Activated T-cell treated with anti-CD3 and anti-CD28 coated beads, Interleukin-2, amount 50 U/mL, for 4 hours (primary cell): ENCODE measurements around the gene ZNF536. TPM values are rescaled to one million over a fixed set of nuclear protein-coding genes. Genes with fewer than 3 reads are reported as not detected.
"Not testable (repeated sequence)": the region's sequence is repeated elsewhere in the genome, so short reads cannot be mapped to it uniquely, and the experiment has no call there.

Experiments used
- ATAC-seq, 2 donors: fragments of 200-7000 bp; cut with Tn5 transposase; one replicate each; pipeline ENCODE4 v1.10.0; 2021
- DNase-seq: peaks from one replicate; pipeline ENCODE4 v3.0.0-alpha.2; 2020
- H3K27me3 Mint-ChIP-seq: one replicate; pipeline ENCODE4 v1.8.0; 2021; ENCODE audit warnings: low read depth, mixed read lengths
- H3K36me3 Mint-ChIP-seq: one replicate; pipeline ENCODE4 v1.8.0; 2022; ENCODE audit warnings: mixed read lengths; ENCODE audit not compliant: insufficient read depth
- H3K4me1 Mint-ChIP-seq: one replicate; pipeline ENCODE4 v1.8.0; 2021; ENCODE audit warnings: low read depth, mixed read lengths
- H3K4me3 Mint-ChIP-seq: one replicate; pipeline ENCODE4 v1.8.0; 2021; ENCODE audit warnings: mild to moderate bottlenecking, moderate library complexity, mixed read lengths
- H3K9me3 Mint-ChIP-seq: one replicate; pipeline ENCODE4 v1.8.0; 2021; ENCODE audit warnings: mixed read lengths
- total RNA-seq, 3 donors: library from RNA; stranded (reverse); gene quantifications; one replicate each; pipeline ENCODE4 v1.2.1, GENCODE V29; 2021

ZNF536 gene
- total RNA-seq, 3 donors from 2014 or later: not detected

- H3K9me3 Mint-ChIP-seq: no peaks in the 10 kb centered on the region
- DNase-seq (no peak), ATAC-seq (no peak)
- H3K4me3 Mint-ChIP-seq: no peak overlapping the region
- H3K4me1 Mint-ChIP-seq: no peaks in the 10 kb centered on the region
- no peaks in the 10 kb centered on the region for H3K36me3 Mint-ChIP-seq
- no peaks in the 10 kb centered on the region for H3K27me3 Mint-ChIP-seq
These were observed 35.9 kb upstream of the ZNF536 start for GRCh38 chr19:30336290-30336689.

GRCh38 chr19:30338041-30338456, 34.1 kb upstream of the ZNF536 start:
- no peaks in the 10 kb centered on the region for H3K4me1 Mint-ChIP-seq
- ATAC-seq: no peak
- H3K27me3 Mint-ChIP-seq: no peaks in the 10 kb centered on the region
- H3K4me3 Mint-ChIP-seq: no peak overlapping the region
- no peaks in the 10 kb centered on the region for H3K36me3 Mint-ChIP-seq
- no peaks in the 10 kb centered on the region for H3K9me3 Mint-ChIP-seq
- DNase-seq: no peak

GRCh38 chr19:30338878-30339623, 33.1 kb upstream of the ZNF536 start:
- no peaks in the 10 kb centered on the region for H3K27me3 Mint-ChIP-seq
- no peaks in the 10 kb centered on the region for H3K9me3 Mint-ChIP-seq
- no peak for DNase-seq
- H3K4me3 Mint-ChIP-seq: no peak overlapping the region
- ATAC-seq: no peak
- H3K4me1 Mint-ChIP-seq: no peaks in the 10 kb centered on the region
- H3K36me3 Mint-ChIP-seq: no peaks in the 10 kb centered on the region

GRCh38 chr19:30339624-30340525, 32.3 kb upstream of the ZNF536 start:
- ATAC-seq (no peak), DNase-seq (no peak)
- no peaks in the 10 kb centered on the region for H3K36me3 Mint-ChIP-seq
- H3K9me3 Mint-ChIP-seq: no peaks in the 10 kb centered on the region
- no peaks in the 10 kb centered on the region for H3K27me3 Mint-ChIP-seq
- H3K4me3 Mint-ChIP-seq: no peak overlapping the region
- no peaks in the 10 kb centered on the region for H3K4me1 Mint-ChIP-seq

- H3K9me3 Mint-ChIP-seq: no peaks in the 10 kb centered on the region
- no peaks in the 10 kb centered on the region for H3K4me1 Mint-ChIP-seq
- ATAC-seq: no peak
- no peak overlapping the region for H3K4me3 Mint-ChIP-seq
- no peaks in the 10 kb centered on the region for H3K36me3 Mint-ChIP-seq
- DNase-seq: no peak
- no peaks in the 10 kb centered on the region for H3K27me3 Mint-ChIP-seq
These were observed 31.2 kb upstream of the ZNF536 start for GRCh38 chr19:30340771-30341561.

- Mint-ChIP-seq H3K36me3 (no peaks in the 10 kb centered on the region), H3K9me3 (no peaks in the 10 kb centered on the region), H3K4me1 (no peaks in the 10 kb centered on the region), H3K4me3 (no peak overlapping the region), H3K27me3 (no peaks in the 10 kb centered on the region)
- ATAC-seq: no peak
- no peak for DNase-seq
These were observed 30.5 kb upstream of the ZNF536 start for GRCh38 chr19:30341611-30342201.

GRCh38 chr19:30342901-30343300, 29.3 kb upstream of the ZNF536 start:
- no peak overlapping the region for H3K4me3 Mint-ChIP-seq
- no peak for ATAC-seq
- no peaks in the 10 kb centered on the region for H3K27me3 Mint-ChIP-seq
- H3K4me1 Mint-ChIP-seq: no peaks in the 10 kb centered on the region
- H3K36me3 Mint-ChIP-seq: no peaks in the 10 kb centered on the region
- no peak for DNase-seq
- H3K9me3 Mint-ChIP-seq: no peaks in the 10 kb centered on the region

- Mint-ChIP-seq H3K27me3 (no peaks in the 10 kb centered on the region), H3K9me3 (no peaks in the 10 kb centered on the region), H3K4me3 (no peak overlapping the region), H3K36me3 (no peaks in the 10 kb centered on the region), H3K4me1 (no peaks in the 10 kb centered on the region)
- no peak for DNase-seq
- no peak for ATAC-seq
These were observed 27.4 kb upstream of the ZNF536 start for GRCh38 chr19:30344446-30345425.

- no peak overlapping the region for H3K4me3 Mint-ChIP-seq
- no peaks in the 10 kb centered on the region for H3K9me3 Mint-ChIP-seq
- H3K27me3 Mint-ChIP-seq: no peaks in the 10 kb centered on the region
- DNase-seq (no peak), ATAC-seq (no peak)
- no peaks in the 10 kb centered on the region for H3K4me1 Mint-ChIP-seq
- H3K36me3 Mint-ChIP-seq: no peaks in the 10 kb centered on the region
These were observed 26.5 kb upstream of the ZNF536 start for GRCh38 chr19:30345686-30346085.

GRCh38 chr19:30346468-30346867, 25.7 kb upstream of the ZNF536 start:
- H3K27me3 Mint-ChIP-seq, H3K4me1 Mint-ChIP-seq, DNase-seq, H3K9me3 Mint-ChIP-seq, ATAC-seq, H3K36me3 Mint-ChIP-seq, H3K4me3 Mint-ChIP-seq: not testable (repeated sequence)

GRCh38 chr19:30349131-30349730, 23.0 kb upstream of the ZNF536 start:
- ATAC-seq (no peak), DNase-seq (no peak)
- H3K9me3 Mint-ChIP-seq: no peaks in the 10 kb centered on the region
- H3K36me3 Mint-ChIP-seq: no peaks in the 10 kb centered on the region
- no peaks in the 10 kb centered on the region for H3K27me3 Mint-ChIP-seq
- no peaks in the 10 kb centered on the region for H3K4me1 Mint-ChIP-seq
- no peak overlapping the region for H3K4me3 Mint-ChIP-seq

- no peak for ATAC-seq
- DNase-seq: no peak
- Mint-ChIP-seq H3K4me1 (no peaks in the 10 kb centered on the region), H3K9me3 (no peaks in the 10 kb centered on the region), H3K4me3 (no peak overlapping the region), H3K36me3 (no peaks in the 10 kb centered on the region), H3K27me3 (peaks cover 8% of the 10 kb centered on the region)
These were observed 21.2 kb upstream of the ZNF536 start for GRCh38 chr19:30350692-30351663.
